Mesenchymal stem cell (in vitro differentiated cells and primary cell): ENCODE results near the gene UBE2D2.
"Not testable (repeated sequence)": the region's sequence is repeated elsewhere in the genome, so short reads cannot be mapped to it uniquely, and the experiment has no call there.

Source experiments
- DNase-seq: peaks from one replicate; pipeline ENCODE4 v3.0.0-alpha.2; 2013
- H2AFZ ChIP-seq: one replicate; pipeline ENCODE4 v1.6.1; 2013; ENCODE audit warnings: low read depth, mild to moderate bottlenecking, control low read depth, inconsistent platforms, low read length, moderate library complexity
- H2AK5ac ChIP-seq: 2 replicates; pipeline ENCODE4 v1.6.1; 2013; ENCODE audit warnings: low read length, moderate library complexity, mild to moderate bottlenecking, inconsistent platforms; ENCODE audit not compliant: severe bottlenecking
- H2BK120ac ChIP-seq: one replicate; pipeline ENCODE4 v1.6.1; 2013; ENCODE audit warnings: low read depth, mild to moderate bottlenecking, inconsistent platforms, low read length, moderate library complexity
- H2BK12ac ChIP-seq, 2 experiments: one replicate each; pipeline ENCODE4 v1.6.1; 2013; ENCODE audit warnings: inconsistent platforms in 2 of 2, low read length in 2 of 2, mild to moderate bottlenecking in 2 of 2, moderate library complexity in 2 of 2, control low read depth in 1 of 2
- H2BK15ac ChIP-seq: one replicate; pipeline ENCODE4 v1.6.1; 2013; ENCODE audit warnings: mild to moderate bottlenecking, low read depth, inconsistent platforms; ENCODE audit not compliant: poor library complexity, severe bottlenecking
- H2BK5ac ChIP-seq: 2 replicates; pipeline ENCODE4 v1.6.1; 2013; ENCODE audit warnings: low read depth, mild to moderate bottlenecking, low read length, control low read depth, inconsistent platforms; ENCODE audit not compliant: poor library complexity, severe bottlenecking
- H3K14ac ChIP-seq, 2 experiments: one replicate each; pipeline ENCODE4 v1.6.1; 2013; ENCODE audit warnings: inconsistent platforms in 2 of 2, low read length in 2 of 2, control low read depth in 1 of 2, mild to moderate bottlenecking in 1 of 2, moderate library complexity in 1 of 2
- H3K18ac ChIP-seq, 2 experiments: one replicate each; pipeline ENCODE4 v1.6.1; 2013; ENCODE audit warnings: inconsistent platforms in 2 of 2, low read length in 2 of 2, control low read depth in 1 of 2, low read depth in 1 of 2, mild to moderate bottlenecking in 1 of 2
- H3K23ac ChIP-seq, 2 experiments: one replicate each; pipeline ENCODE4 v1.6.1; 2013; ENCODE audit warnings: inconsistent platforms in 2 of 2, low read length in 2 of 2, mild to moderate bottlenecking in 2 of 2, moderate library complexity in 2 of 2, control low read depth in 1 of 2
- H3K27ac ChIP-seq: 2 replicates; pipeline ENCODE4 v1.5.1; 2013; ENCODE audit warnings: mild to moderate bottlenecking, moderate library complexity, low read length, control low read depth, inconsistent platforms; ENCODE audit not compliant: poor library complexity, severe bottlenecking
- H3K27me3 ChIP-seq, 2 experiments: 2 replicates each; pipeline versions ENCODE4 v1.6.1 to v1.7.0; 2013; ENCODE audit warnings: low read length in 2 of 2, mild to moderate bottlenecking in 2 of 2, moderate library complexity in 2 of 2, control low read depth in 1 of 2, inconsistent platforms in 1 of 2; ENCODE audit not compliant: control insufficient read depth in 1 of 2, insufficient read depth in 1 of 2
- H3K36me3 ChIP-seq, 2 experiments: 2 replicates each; pipeline versions ENCODE4 v1.6.1 to v1.7.0; 2013; ENCODE audit warnings: low read length in 2 of 2, control low read depth in 1 of 2, inconsistent platforms in 1 of 2, low read depth in 1 of 2, mild to moderate bottlenecking in 1 of 2; ENCODE audit not compliant: insufficient read depth in 2 of 2, control insufficient read depth in 1 of 2
- H3K4ac ChIP-seq, 2 experiments: one replicate each; pipeline ENCODE4 v1.6.1; 2013; ENCODE audit warnings: inconsistent platforms in 2 of 2, low read length in 2 of 2, mild to moderate bottlenecking in 2 of 2, moderate library complexity in 2 of 2, control low read depth in 1 of 2, low read depth in 1 of 2
- H3K4me1 ChIP-seq: 2 replicates; pipeline ENCODE4 v1.6.1; 2013; ENCODE audit warnings: low read depth, low read length, control low read depth; ENCODE audit not compliant: control insufficient read depth, insufficient read depth
- H3K4me2 ChIP-seq: 2 replicates; pipeline ENCODE4 v1.6.1; 2013; ENCODE audit warnings: low read length, mild to moderate bottlenecking, inconsistent platforms; ENCODE audit not compliant: poor library complexity, severe bottlenecking
- H3K4me3 ChIP-seq, 2 experiments: 2 replicates each; pipeline versions ENCODE4 v1.5.1 to v1.7.0; 2013; ENCODE audit warnings: low read length in 2 of 2, mild to moderate bottlenecking in 2 of 2, control low read depth in 1 of 2, low read depth in 1 of 2; ENCODE audit not compliant: insufficient read depth in 1 of 2
- H3K79me1 ChIP-seq: replicated peaks from 2 replicates; pipeline ENCODE4 v1.6.1; 2013; ENCODE audit warnings: mild to moderate bottlenecking, control low read depth, low read length, inconsistent platforms; ENCODE audit not compliant: poor library complexity, severe bottlenecking
- H3K9ac ChIP-seq: 2 replicates; pipeline ENCODE4 v1.7.0; 2013; ENCODE audit warnings: mild to moderate bottlenecking, low read length, moderate library complexity
- H3K9me3 ChIP-seq: 2 replicates; pipeline ENCODE4 v1.7.0; 2013; ENCODE audit warnings: mild to moderate bottlenecking, low read length; ENCODE audit not compliant: control insufficient read depth
- H4K8ac ChIP-seq: one replicate; pipeline ENCODE4 v1.6.1; 2013; ENCODE audit warnings: inconsistent platforms, mild to moderate bottlenecking, low read length, moderate library complexity
- H4K91ac ChIP-seq: one replicate; pipeline ENCODE4 v1.6.1; 2013; ENCODE audit warnings: mild to moderate bottlenecking, low read length, inconsistent platforms
- WGBS: methylation state at CpG from one replicate; pipeline ENCODE4 v1.1.7; 2013; ENCODE audit warnings: mixed read lengths; 5-methylcytosine and 5-hydroxymethylcytosine counted together

Gene UBE2D2

GRCh38 chr5:139524940-139525585, 36.1 kb upstream of the UBE2D2 start:
- no peak overlapping the region for H3K4me3 ChIP-seq
- 68% methylated on average over 2 of the region's 2 CpGs for WGBS
- no peak overlapping the region for H3K9ac ChIP-seq
- peak overlapping the region; percentile 95 for H3K27ac ChIP-seq
- H3K4me2 ChIP-seq = no peak overlapping the region
- no peak overlapping the region for H2AFZ ChIP-seq
- H3K4me1 ChIP-seq = peaks cover 12% of the 10 kb centered on the region
- no peaks in the 10 kb centered on the region for H3K36me3 ChIP-seq
- H3K27me3 ChIP-seq = peaks cover 0 to 2% of the 10 kb centered on the region in 2 experiments
- H2BK5ac ChIP-seq = no peak overlapping the region
- H4K8ac ChIP-seq = no peak overlapping the region
- no peak overlapping the region for H3K14ac ChIP-seq
- no peaks in the 10 kb centered on the region for H3K79me1 ChIP-seq
- H3K23ac ChIP-seq = no peak overlapping the region
- no peak for DNase-seq
- no peak overlapping the region for H4K91ac ChIP-seq
- no peak overlapping the region for H3K4ac ChIP-seq
- H3K9me3 ChIP-seq = no peaks in the 10 kb centered on the region
- peak overlapping the region; percentile 84 for H2AK5ac ChIP-seq
- no peak overlapping the region for H2BK12ac ChIP-seq
- no peak overlapping the region for H3K18ac ChIP-seq
- no peak overlapping the region for H2BK120ac ChIP-seq
- H2BK15ac ChIP-seq = no peak overlapping the region

DNA sequence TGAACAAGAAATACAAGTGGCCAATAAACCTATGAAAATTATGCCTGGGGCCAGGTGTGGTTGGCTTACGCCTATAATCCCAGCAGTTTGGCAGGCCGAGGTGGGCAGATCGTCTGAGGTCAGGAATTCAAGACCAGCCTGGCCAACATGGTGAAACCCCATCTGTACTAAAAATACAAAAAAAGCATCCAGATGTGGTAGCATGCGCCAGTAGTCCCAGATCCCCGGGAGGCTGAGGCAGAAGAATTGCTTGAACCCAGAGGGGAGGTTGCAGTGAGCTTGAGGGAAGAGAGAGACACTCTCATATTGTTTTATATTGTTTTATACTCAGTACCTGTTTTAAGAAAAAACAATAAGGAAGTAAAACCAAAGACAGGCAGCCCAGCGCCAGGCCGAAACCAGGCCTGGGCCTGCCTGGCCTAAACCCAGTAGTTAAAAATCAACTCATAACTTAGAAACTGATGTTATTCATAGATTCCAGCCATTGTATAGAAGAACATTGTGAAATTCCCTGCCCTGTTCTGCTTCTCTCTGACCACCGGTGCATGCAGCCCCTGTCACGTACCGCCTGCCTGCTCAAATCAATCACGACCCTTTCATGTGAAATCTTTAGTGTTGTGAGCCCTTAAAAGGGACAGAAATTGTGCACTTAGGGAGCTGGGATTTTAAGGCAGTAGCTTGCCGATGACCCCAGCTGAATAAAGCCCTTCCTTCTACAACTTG, 35.4 kb upstream of the UBE2D2 start:
- not testable (repeated sequence) for H2BK12ac ChIP-seq, H3K9ac ChIP-seq, H3K9me3 ChIP-seq, H3K23ac ChIP-seq, H4K8ac ChIP-seq, H3K79me1 ChIP-seq, H2AFZ ChIP-seq, H3K27me3 ChIP-seq, H3K4me3 ChIP-seq, H3K14ac ChIP-seq, H2BK120ac ChIP-seq, H2AK5ac ChIP-seq, H3K36me3 ChIP-seq, H2BK15ac ChIP-seq, DNase-seq, H4K91ac ChIP-seq, H3K18ac ChIP-seq, H3K4ac ChIP-seq
- peaks cover 12% of the 10 kb centered on the region for H3K4me1 ChIP-seq
- WGBS = 86% methylated on average over 6 of the region's 12 CpGs
- H2BK5ac ChIP-seq = peak overlapping the region; percentile 87
- peak overlapping the region; percentile 95 for H3K27ac ChIP-seq
- H3K4me2 ChIP-seq = peak overlapping the region; percentile 49

GRCh38 chr5:139526309-139527089, 34.6 kb upstream of the UBE2D2 start:
- H3K14ac ChIP-seq, H3K23ac ChIP-seq, H2BK15ac ChIP-seq, H3K79me1 ChIP-seq, H3K4me3 ChIP-seq, H2AFZ ChIP-seq, DNase-seq, H3K9me3 ChIP-seq, H3K36me3 ChIP-seq, H3K18ac ChIP-seq, H3K9ac ChIP-seq, H2BK120ac ChIP-seq, H2BK12ac ChIP-seq, H3K4ac ChIP-seq, H4K91ac ChIP-seq, H4K8ac ChIP-seq, H3K27me3 ChIP-seq: not testable (repeated sequence)
- 89% methylated on average over 22 of the region's 22 CpGs for WGBS
- H2BK5ac ChIP-seq = peak overlapping the region; percentile 68
- H3K4me1 ChIP-seq = peaks cover 12% of the 10 kb centered on the region
- peak overlapping the region; percentile 49 for H3K4me2 ChIP-seq
- H3K27ac ChIP-seq = peak overlapping the region; percentile 95
- peak overlapping the region; percentile 10 for H2AK5ac ChIP-seq

DNA sequence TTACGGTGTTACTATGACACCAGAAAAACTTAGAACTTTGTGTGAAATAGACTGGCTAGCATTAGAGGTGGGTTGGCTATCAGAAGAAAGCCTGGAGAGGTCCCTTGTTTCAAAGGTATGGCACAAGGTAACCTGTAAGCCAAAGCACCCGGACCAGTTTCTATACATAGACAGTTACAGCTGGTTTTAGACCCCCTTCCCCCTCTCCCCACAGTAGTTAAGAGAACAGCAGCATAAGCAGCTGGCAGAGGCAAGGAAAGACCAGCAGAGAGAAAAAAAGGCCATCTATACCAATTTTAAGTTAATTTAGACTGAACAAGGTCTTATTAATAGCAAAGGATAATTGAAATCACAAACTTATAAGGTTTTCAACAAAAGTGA, 34.1 kb upstream of the UBE2D2 start:
- not testable (repeated sequence) for H3K4me2 ChIP-seq, H3K4ac ChIP-seq, H2BK5ac ChIP-seq, DNase-seq, H2AFZ ChIP-seq, H3K36me3 ChIP-seq, H4K91ac ChIP-seq, H3K23ac ChIP-seq, H3K9me3 ChIP-seq, H4K8ac ChIP-seq, H2BK12ac ChIP-seq, H3K9ac ChIP-seq, H3K18ac ChIP-seq, H2BK120ac ChIP-seq, H2BK15ac ChIP-seq, H3K4me3 ChIP-seq, H3K27me3 ChIP-seq, H3K14ac ChIP-seq, H3K79me1 ChIP-seq
- peak overlapping the region; percentile 10 for H2AK5ac ChIP-seq
- H3K4me1 ChIP-seq = peaks cover 14% of the 10 kb centered on the region
- peak overlapping the region; percentile 95 for H3K27ac ChIP-seq
- 94% methylated on average over 1 of the region's 2 CpGs for WGBS
